HG03521 (cell line): ENCODE measurements around the gene ADAM22.
"Not testable (repeated sequence)": the region's sequence is repeated elsewhere in the genome, so short reads cannot be mapped to it uniquely, and the experiment has no call there.

ENCODE experiments used
- ATAC-seq: cut with Tn5 transposase; IDR thresholded peaks from one replicate; pipeline ENCODE4 v1.9.1; 2021; ENCODE audit warnings: mild to moderate bottlenecking, moderate library complexity; ENCODE audit not compliant: unreplicated experiment

ADAM22 gene, protein sequence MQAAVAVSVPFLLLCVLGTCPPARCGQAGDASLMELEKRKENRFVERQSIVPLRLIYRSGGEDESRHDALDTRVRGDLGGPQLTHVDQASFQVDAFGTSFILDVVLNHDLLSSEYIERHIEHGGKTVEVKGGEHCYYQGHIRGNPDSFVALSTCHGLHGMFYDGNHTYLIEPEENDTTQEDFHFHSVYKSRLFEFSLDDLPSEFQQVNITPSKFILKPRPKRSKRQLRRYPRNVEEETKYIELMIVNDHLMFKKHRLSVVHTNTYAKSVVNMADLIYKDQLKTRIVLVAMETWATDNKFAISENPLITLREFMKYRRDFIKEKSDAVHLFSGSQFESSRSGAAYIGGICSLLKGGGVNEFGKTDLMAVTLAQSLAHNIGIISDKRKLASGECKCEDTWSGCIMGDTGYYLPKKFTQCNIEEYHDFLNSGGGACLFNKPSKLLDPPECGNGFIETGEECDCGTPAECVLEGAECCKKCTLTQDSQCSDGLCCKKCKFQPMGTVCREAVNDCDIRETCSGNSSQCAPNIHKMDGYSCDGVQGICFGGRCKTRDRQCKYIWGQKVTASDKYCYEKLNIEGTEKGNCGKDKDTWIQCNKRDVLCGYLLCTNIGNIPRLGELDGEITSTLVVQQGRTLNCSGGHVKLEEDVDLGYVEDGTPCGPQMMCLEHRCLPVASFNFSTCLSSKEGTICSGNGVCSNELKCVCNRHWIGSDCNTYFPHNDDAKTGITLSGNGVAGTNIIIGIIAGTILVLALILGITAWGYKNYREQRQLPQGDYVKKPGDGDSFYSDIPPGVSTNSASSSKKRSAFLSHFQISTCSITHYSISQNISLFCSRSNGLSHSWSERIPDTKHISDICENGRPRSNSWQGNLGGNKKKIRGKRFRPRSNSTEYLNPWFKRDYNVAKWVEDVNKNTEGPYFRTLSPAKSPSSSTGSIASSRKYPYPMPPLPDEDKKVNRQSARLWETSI

GRCh38 chr7:87933953-87934698, at the start of gene ADAM22:
Gene ADAM22, plus strand, starts transcription at chr7:87934251. Its CDS starts 215 bp downstream, at chr7:87934466.
- peak; percentile 95 for ATAC-seq

DNA sequence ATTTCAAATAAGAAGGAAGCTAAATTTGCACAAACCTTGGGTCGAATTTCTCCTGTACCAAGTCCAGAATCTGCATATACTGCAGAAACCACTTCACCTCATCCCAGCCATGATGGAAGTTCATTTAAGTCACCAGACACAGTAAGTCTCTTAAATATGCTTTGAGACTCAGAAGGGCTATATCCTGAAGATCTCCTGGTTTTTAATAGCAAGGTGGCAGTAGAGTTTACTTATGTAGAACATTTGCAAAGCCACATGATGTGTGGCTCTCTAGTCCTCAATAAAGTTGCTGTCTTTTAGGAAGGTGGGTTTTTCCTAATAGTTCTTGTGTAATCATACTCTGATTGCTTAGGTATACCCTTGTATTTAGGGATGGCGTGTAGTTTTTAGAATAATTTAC, 49.0 kb upstream of the ADAM22 start:
- ATAC-seq, result no peak

DNA sequence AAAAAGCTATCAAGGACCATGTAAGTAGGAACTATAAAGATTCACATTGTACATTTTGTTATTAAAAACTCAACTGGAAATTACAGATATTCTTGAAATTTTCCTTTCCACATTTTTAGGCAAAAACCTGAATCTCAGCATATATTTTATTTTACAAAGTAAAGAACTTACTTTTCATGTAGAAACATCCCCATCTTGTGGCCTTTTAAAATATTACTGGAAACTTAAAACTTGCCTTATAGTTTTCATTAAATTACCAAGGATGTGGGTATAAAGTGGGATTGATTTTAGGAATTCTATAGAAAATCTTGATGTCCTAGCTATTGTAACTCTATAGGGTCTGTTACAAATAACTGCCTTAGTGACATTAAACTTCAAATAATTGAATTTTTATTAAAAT, 47.2 kb upstream of the ADAM22 start:
- ATAC-seq, result no peak

DNA sequence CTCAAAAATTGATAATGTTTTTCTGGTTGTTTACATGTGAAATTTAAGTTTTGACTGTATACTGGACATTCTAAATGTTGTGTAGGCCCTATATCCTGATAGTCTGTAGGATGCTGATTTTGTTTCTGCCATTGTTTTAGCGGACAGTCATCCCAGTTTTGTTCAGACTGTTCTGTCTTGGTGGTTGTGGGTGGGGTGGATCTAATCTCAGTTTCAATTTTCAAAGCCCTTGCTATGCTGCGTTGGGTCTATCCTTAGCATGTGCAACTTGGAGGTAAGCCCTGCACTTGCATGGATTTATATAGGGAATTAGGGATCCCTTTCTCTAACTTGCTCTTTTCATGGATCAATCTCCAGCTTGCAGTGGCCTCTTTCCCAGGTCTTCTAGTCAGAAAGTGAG, 38.7 kb upstream of the ADAM22 start:
- ATAC-seq, result no peak

DNA sequence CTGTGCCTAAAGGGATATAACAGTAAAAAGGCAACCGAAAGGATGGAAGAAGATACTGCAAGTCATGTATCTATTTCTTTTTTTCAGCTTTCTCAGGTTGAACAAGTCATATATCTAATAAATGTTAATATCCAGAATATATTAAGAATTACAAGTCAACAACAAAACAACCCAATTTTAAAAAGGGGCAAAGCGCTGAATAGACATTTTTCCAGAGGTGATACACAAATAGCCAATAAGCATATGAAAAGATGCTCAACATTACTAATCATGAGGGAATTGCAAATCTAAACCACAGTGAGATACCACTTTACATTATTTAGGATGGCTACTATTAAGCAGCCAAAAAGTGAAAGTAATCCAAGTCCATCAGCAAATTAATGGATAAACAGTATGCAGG, 34.8 kb upstream of the ADAM22 start:
- no peak for ATAC-seq

- not testable (repeated sequence) for ATAC-seq
Observed at GRCh38 chr7:87907136-87907906, 26.7 kb upstream of the ADAM22 start.

- ATAC-seq, result not testable (repeated sequence)
Observed at GRCh38 chr7:87908814-87909213, 25.2 kb upstream of the ADAM22 start.

DNA sequence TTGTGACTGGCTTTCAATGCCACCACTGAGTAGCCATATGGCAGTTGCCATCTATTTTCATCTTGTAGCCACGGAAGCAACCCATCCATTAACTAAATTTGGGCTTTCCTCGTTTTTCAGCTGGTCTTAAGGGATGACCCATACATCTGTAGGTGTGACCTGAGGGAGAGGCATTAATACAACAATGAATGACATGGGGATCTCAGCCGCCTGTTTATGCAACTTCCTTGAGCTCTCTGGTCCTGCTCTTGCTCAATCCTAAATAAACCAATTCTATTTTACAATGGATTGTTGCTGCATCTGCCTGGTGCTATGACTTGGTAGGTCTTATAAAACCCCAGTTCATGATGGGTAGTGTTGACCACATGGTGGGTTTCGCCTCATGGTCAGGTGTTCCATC, 21.9 kb upstream of the ADAM22 start:
- no peak for ATAC-seq

DNA sequence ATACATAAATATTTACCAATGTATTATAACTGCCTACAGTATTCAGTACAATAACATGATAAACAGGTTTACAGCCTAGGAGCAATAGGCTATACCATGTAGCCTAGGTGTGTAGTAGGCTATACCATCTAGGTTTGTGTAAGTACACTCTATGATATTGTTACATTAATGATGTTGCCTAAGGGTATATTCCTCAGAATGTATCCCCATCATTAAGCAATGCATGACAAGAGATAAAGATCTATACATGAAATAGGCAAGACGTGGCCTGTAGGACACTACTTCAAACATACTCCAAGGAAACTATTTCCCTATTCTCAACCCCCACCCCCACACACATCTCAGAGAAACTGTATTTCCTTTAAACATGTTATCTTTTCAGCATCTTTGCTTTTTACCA, 15.3 kb upstream of the ADAM22 start:
- no peak for ATAC-seq

DNA sequence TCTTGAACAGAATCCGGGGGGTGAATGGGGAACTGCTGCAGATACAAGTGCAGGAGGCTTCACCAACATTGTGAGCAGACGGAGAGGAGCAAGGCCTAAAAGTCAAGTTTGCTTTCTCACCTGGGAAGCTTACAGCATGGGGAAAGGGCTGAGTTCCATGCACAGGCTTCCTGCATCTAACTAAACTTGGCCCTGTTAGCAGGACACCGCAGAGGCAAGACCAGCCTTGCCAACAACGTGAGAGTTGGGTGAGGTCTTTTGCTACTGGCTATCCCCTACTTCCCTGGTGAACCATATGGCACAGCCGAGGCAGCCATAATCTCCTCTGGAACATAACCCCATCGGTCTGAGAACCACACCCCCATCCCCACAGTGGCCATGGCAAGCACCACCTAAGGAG, 14.2 kb upstream of the ADAM22 start:
- no peak for ATAC-seq

- no peak for ATAC-seq
Observed at GRCh38 chr7:87920578-87920977, 13.5 kb upstream of the ADAM22 start.

DNA sequence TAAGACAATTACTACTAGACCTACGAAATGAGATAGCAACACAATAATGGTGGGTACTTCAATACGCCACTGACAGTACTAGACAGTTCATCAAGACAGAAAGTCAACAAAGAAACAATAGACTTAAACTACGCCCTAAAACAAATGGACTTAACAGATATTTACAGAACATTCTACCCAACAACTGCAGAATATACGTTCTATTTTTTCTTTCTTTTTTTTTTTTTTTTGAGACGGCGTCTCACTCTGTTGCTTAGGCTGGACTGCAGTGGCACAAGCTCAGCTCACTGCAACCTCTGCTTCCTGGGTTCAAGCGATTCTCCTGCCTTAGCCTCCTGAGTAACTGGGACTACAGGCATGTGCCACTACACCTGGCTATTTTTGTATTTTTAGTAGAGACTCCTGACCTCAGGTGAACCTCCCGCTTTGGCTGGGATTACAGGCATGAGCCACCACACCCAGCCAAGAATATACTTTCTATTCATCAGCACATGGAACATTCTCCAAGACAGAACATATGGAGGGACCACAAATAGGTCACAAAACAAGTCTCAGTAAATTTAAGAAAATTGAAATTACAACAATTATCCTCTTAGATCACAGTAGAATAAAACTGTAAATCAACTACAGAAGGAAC, 11.2 kb upstream of the ADAM22 start:
- not testable (repeated sequence) for ATAC-seq

- ATAC-seq, result peak; percentile 95
Observed at GRCh38 chr7:87926581-87927461, 7.2 kb upstream of the ADAM22 start.

DNA sequence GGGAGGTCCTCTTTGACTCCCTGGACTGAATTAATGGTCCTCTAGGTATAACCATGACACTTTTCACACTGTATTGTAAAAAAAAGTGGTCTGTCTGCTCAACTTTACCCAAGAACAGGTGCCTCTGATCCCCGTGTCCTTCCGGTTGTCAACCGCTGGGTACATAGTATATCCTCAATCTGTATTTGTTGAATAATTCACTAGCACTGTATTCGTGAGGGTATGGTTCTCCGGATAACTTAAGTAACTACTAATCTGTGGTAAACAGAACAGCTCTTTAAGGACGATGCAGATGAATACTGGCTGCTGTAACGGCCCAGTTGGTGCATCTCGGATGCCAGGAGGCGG, 472 bp upstream of the ADAM22 start:
- peak; percentile 10 for ATAC-seq

GRCh38 chr7:87934699-87935383, 790 bp downstream of the ADAM22 start:
- peak; percentile 0 for ATAC-seq

GRCh38 chr7:87935384-87935706, 1.3 kb downstream of the ADAM22 start:
- no peak for ATAC-seq

- ATAC-seq, result no peak
Observed at GRCh38 chr7:87941138-87941537, 7.1 kb downstream of the ADAM22 start.

- ATAC-seq, result no peak
Observed at GRCh38 chr7:87944547-87944946, 10.5 kb downstream of the ADAM22 start.
